Epidermal melanocyte (primary cell): Measurements from ENCODE around the gene ASB2.
A peak's percentile ranks its signal among the peaks of the same experiment; 100 is the strongest.

Experiments
- DNase-seq: peaks from one replicate; pipeline ENCODE4 v3.0.0; 2011; ENCODE audit warnings: low spot score; ENCODE audit not compliant: insufficient read length

ASB2 gene

GRCh38 chr14:93963692-93964091, 12.7 kb downstream of the ASB2 start:
- DNase-seq, result no peak

- no peak for DNase-seq
These were observed 13.4 kb downstream of the ASB2 start for GRCh38 chr14:93962701-93963601.

GRCh38 chr14:93961620-93962019, 14.8 kb downstream of the ASB2 start:
- DNase-seq, result no peak

- DNase-seq, result no peak
These were observed 15.5 kb downstream of the ASB2 start for GRCh38 chr14:93960774-93961438.

- DNase-seq, result no peak
These were observed 16.3 kb downstream of the ASB2 start for GRCh38 chr14:93960108-93960475.

GRCh38 chr14:93959239-93960107, 16.9 kb downstream of the ASB2 start:
- DNase-seq, result peak; percentile 41

GRCh38 chr14:93958567-93959238, 17.7 kb downstream of the ASB2 start:
- no peak for DNase-seq

- no peak for DNase-seq
These were observed 18.4 kb downstream of the ASB2 start for GRCh38 chr14:93957751-93958566.

GRCh38 chr14:93957333-93957710, 19.0 kb downstream of the ASB2 start:
- DNase-seq, result no peak

- no peak for DNase-seq
These were observed 19.6 kb downstream of the ASB2 start for GRCh38 chr14:93956514-93957332.

GRCh38 chr14:93955850-93956481, 20.4 kb downstream of the ASB2 start:
- DNase-seq, result no peak

- DNase-seq, result no peak
These were observed 21.2 kb downstream of the ASB2 start for GRCh38 chr14:93954900-93955849.

- no peak for DNase-seq
These were observed 21.9 kb downstream of the ASB2 start for GRCh38 chr14:93954516-93954830.

- no peak for DNase-seq
These were observed 22.4 kb downstream of the ASB2 start for GRCh38 chr14:93953739-93954515.

GRCh38 chr14:93953263-93953662, 23.1 kb downstream of the ASB2 start:
- DNase-seq, result no peak

GRCh38 chr14:93952829-93953228, 23.5 kb downstream of the ASB2 start:
- no peak for DNase-seq
